Thoracic aorta (tissue), 2 donors: Measurements from ENCODE around the gene CHCHD6. TPM values are rescaled to one million over a fixed set of nuclear protein-coding genes. Genes with fewer than 3 reads are reported as not detected.

Source experiments
- ATAC-seq: fragments of 150-250 bp; one replicate; pipeline ENCODE4 v1.8.0; 2017; ENCODE audit warnings: low read depth; ENCODE audit not compliant: insufficient number of reproducible peaks, low FRiP score
- DNase-seq: peaks from one replicate; pipeline ENCODE4 v3.0.0-alpha.2; 2020; ENCODE audit warnings: low spot score
- H3K27ac ChIP-seq, 2 donors: fragments of 200-600 bp; sonication (generic); 1 replicate in 1 of 2; 2 replicates in 1 of 2; pipeline ENCODE4 v1.5.1; 2016; ENCODE audit warnings: mild to moderate bottlenecking in 2 of 2, moderate library complexity in 2 of 2
- H3K27me3 ChIP-seq: fragments of 200-600 bp; sonication (generic); replicated peaks from 2 replicates; pipeline ENCODE4 v1.6.0; 2016; ENCODE audit warnings: mild to moderate bottlenecking; ENCODE audit not compliant: insufficient read depth
- H3K36me3 ChIP-seq: fragments of 200-600 bp; sonication (generic); one replicate; pipeline ENCODE4 v1.5.1; 2016
- H3K4me1 ChIP-seq, 2 donors: fragments of 200-600 bp; sonication (generic); 1 replicate in 1 of 2; 2 replicates in 1 of 2; pipeline versions ENCODE4 v1.5.1 to v1.6.0; 2016; ENCODE audit warnings: low read depth in 2 of 2, mild to moderate bottlenecking in 1 of 2; ENCODE audit not compliant: control insufficient read depth in 1 of 2
- H3K4me3 ChIP-seq: fragments of 200-600 bp; sonication (generic); 2 replicates; pipeline ENCODE4 v1.5.1; 2016; ENCODE audit warnings: mild to moderate bottlenecking
- H3K9me3 ChIP-seq: fragments of 200-600 bp; sonication (generic); 2 replicates; pipeline ENCODE4 v1.5.1; 2016
- CTCF ChIP-seq: fragments of 200-600 bp; sonication (generic); IDR thresholded peaks from one replicate; pipeline ENCODE4 v1.5.1; 2019; ENCODE audit warnings: antibody characterized with exemption
- total RNA-seq, 2 donors: library from RNA; depleted of rRNA; stranded (reverse); fragments of >200 nt; gene quantifications; one replicate each; pipeline versions ENCODE4 v1.1.0 to v1.2.3, GENCODE V29; 2016

CHCHD6 gene
- total RNA-seq, 2 donors from 2014 or later: 12.5 to 17.1 TPM

GRCh38 chr3:126752303-126753190 lies 48.5 kb downstream of the CHCHD6 start:
- H3K4me3 ChIP-seq: no peak overlapping the region
- TF ChIP-seq CTCF: peak; percentile 85
- no peaks in the 10 kb centered on the region for H3K36me3 ChIP-seq
- no peaks in the 10 kb centered on the region for H3K9me3 ChIP-seq
- H3K27me3 ChIP-seq: no peaks in the 10 kb centered on the region
- DNase-seq (peak; percentile 51), ATAC-seq (no peak)
- peaks cover 0 to 17% of the 10 kb centered on the region in 2 donors for H3K4me1 ChIP-seq
- no peak overlapping the region for H3K27ac ChIP-seq

- H3K4me1 ChIP-seq: peaks cover 0 to 15% of the 10 kb centered on the region in 2 donors
- ATAC-seq (no peak), DNase-seq (no peak)
- H3K27me3 ChIP-seq: no peaks in the 10 kb centered on the region
- no peak for TF ChIP-seq CTCF
- H3K27ac ChIP-seq: no peak overlapping the region
- H3K9me3 ChIP-seq: no peaks in the 10 kb centered on the region
- no peak overlapping the region for H3K4me3 ChIP-seq
- H3K36me3 ChIP-seq: no peaks in the 10 kb centered on the region
Observed at GRCh38 chr3:126753191-126754160, 49.4 kb downstream of the CHCHD6 start.

GRCh38 chr3:126755866-126756265 lies 51.8 kb downstream of the CHCHD6 start:
- Histone ChIP-seq H3K4me1 (peaks cover 0 to 15% of the 10 kb centered on the region in 2 donors), H3K36me3 (no peaks in the 10 kb centered on the region), H3K9me3 (no peaks in the 10 kb centered on the region), H3K27ac (no peak overlapping the region), H3K4me3 (no peak overlapping the region), H3K27me3 (no peaks in the 10 kb centered on the region)
- DNase-seq (no peak), ATAC-seq (no peak)
- TF ChIP-seq CTCF: no peak

GRCh38 chr3:126758026-126758425 lies 54.0 kb downstream of the CHCHD6 start:
- DNase-seq: no peak
- H3K27me3 ChIP-seq: no peaks in the 10 kb centered on the region
- H3K4me3 ChIP-seq: no peak overlapping the region
- H3K4me1 ChIP-seq: peaks cover 0 to 6% of the 10 kb centered on the region in 2 donors
- H3K36me3 ChIP-seq: no peaks in the 10 kb centered on the region
- no peak overlapping the region for H3K27ac ChIP-seq
- TF ChIP-seq CTCF: no peak
- no peak for ATAC-seq
- H3K9me3 ChIP-seq: no peaks in the 10 kb centered on the region

GRCh38 chr3:126758882-126759281 lies 54.8 kb downstream of the CHCHD6 start:
- no peak for ATAC-seq
- no peaks in the 10 kb centered on the region for H3K27me3 ChIP-seq
- no peak for DNase-seq

More at GRCh38 chr3:126758882-126759281, 54.8 kb downstream of the CHCHD6 start:
- no peak for TF ChIP-seq CTCF
- H3K9me3 ChIP-seq: no peaks in the 10 kb centered on the region
- H3K4me3 ChIP-seq: no peak overlapping the region
- H3K27ac ChIP-seq: no peak overlapping the region
- no peaks in the 10 kb centered on the region for H3K4me1 ChIP-seq
- no peaks in the 10 kb centered on the region for H3K36me3 ChIP-seq
